ENCODE results near the gene NF2.

DNA sequence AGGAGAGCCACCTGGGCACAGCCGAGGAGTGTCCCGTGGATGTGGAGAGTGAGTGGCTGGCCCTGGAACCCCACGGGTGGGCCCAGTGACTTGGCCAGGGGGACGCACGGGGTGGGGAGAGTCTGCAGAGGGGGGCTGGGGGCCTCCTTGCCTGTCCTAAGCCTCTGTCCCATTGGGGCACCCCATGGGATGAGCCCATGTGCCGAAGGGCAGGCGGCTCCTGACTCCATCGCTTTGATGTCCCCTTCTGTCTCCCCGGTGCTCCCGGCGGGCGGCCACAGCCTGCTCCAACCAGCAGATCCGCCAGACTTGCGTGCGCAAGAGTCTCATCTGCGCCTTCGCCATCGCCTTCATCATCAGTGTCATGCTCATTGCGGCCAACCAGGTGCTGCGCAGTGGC is 125.7 kb downstream of the NF2 start:
- TF ChIP-seq EZH2 (IDR thresholded peaks at IDR 0.05; ENCODE audit: low read depth, low read length, severe bottlenecking) (no peak), CEBPB (IDR thresholded peaks at IDR 0.05; ENCODE audit: low read depth, low read length) (no peak), CTCF (IDR thresholded peaks at IDR 0.05; ENCODE audit: control extremely low read depth in 1 of 3, insufficient read depth in 1 of 3, low read depth in 1 of 3, low read length in 3 of 3) (no peak), ATF2 (IDR thresholded peaks at IDR 0.05; ENCODE audit: low read length) (no peak)
